K562 (cell line): ENCODE measurements around the gene RRAGD. TPM values are rescaled to one million over a fixed set of nuclear protein-coding genes. Genes with fewer than 3 reads are reported as not detected.

ENCODE experiments used
- ATAC-seq: fragments of 200-7000 bp; cut with Tn5 transposase; 3 replicates; pipeline ENCODE4 v1.9.1; 2020; ENCODE audit warnings: moderate library complexity
- BruUV-seq: library from RNA; stranded (reverse); fragments of 400-500 nt; replicated peaks from 2 replicates; lab custom pipeline; 2021; lab: Mats Ljungman, UMichigan
- CTCF ChIA-PET: fragments of 300-600 bp; formaldehyde crosslinking; extraction: SDS; loops from one replicate; lab custom pipeline; 2021; ENCODE audit warnings: low intra/inter-chr PET ratio; lab: Yijun Ruan, JAX
- POLR2A ChIA-PET: fragments of 300-600, 350-650 bp; sonication (Branson Sonifier 250); formaldehyde crosslinking; extraction: SDS; loops from one replicate; lab custom pipeline; 2021; ENCODE audit warnings: antibody characterized with exemption, inconsistent platforms; lab: Yijun Ruan, JAX
- DNase-seq, 4 experiments: peaks; one replicate each; pipeline versions ENCODE4 v3.0.0 to v3.0.0-alpha.2; 2011 to 2018; ENCODE audit warnings: low spot score in 3 of 4, mixed read lengths in 3 of 4; ENCODE audit errors: extremely low read depth in 1 of 4
- FAIRE-seq: peaks from 2 replicates; lab custom pipeline; 2011; peaks lifted over from hg19 to GRCh38; lab: Jason Lieb, UNC
- H2AFZ ChIP-seq: 2 replicates; pipeline ENCODE4 v1.6.0; 2011; ENCODE audit warnings: low read depth, low read length, control low read depth, inconsistent platforms
- H3K27ac ChIP-seq: fragments of 200-600 bp; 3 replicates; pipeline ENCODE4 v1.8.0; 2011; ENCODE audit warnings: low read depth, mild to moderate bottlenecking, control low read depth, inconsistent platforms, low read length, moderate library complexity, mixed read lengths; ENCODE audit errors: extremely low read depth
- H3K27me3 ChIP-seq, 2 experiments: fragments of 300-600 bp in 1 of 2; 2 replicates in 1 of 2; 3 replicates in 1 of 2; pipeline versions ENCODE4 v1.6.0 to v1.8.0; 2011; ENCODE audit warnings: inconsistent platforms in 2 of 2, low read length in 2 of 2, mild to moderate bottlenecking in 1 of 2, mixed read lengths in 1 of 2, moderate library complexity in 1 of 2; ENCODE audit not compliant: control insufficient read depth in 2 of 2, insufficient read depth in 2 of 2
- H3K36me3 ChIP-seq: fragments of 300-600 bp; 3 replicates; pipeline ENCODE4 v1.8.0; 2011; ENCODE audit warnings: mild to moderate bottlenecking, low read length, inconsistent platforms; ENCODE audit not compliant: control insufficient read depth, insufficient read depth
- H3K4me1 ChIP-seq, 2 experiments: fragments of 200-600 bp in 1 of 2; replicated peaks in 1 of 2; 2 replicates in 1 of 2; 3 replicates in 1 of 2; pipeline versions ENCODE4 v1.5.1 to v1.8.0; 2011; ENCODE audit warnings: inconsistent platforms in 2 of 2, low read length in 2 of 2, mild to moderate bottlenecking in 1 of 2, mixed read lengths in 1 of 2, moderate library complexity in 1 of 2; ENCODE audit not compliant: control insufficient read depth in 2 of 2, insufficient read depth in 2 of 2
- H3K4me2 ChIP-seq: 2 replicates; pipeline ENCODE4 v1.6.1; 2011; ENCODE audit warnings: low read length, control low read depth, inconsistent platforms, mixed read lengths; ENCODE audit not compliant: insufficient read depth
- H3K4me3 ChIP-seq: fragments of 200-600 bp; sonication (generic), shearing (Covaris generic); 2 replicates; pipeline ENCODE4 v1.5.1; 2016; ENCODE audit warnings: control low read depth, inconsistent platforms
- H3K79me2 ChIP-seq: fragments of 200-600 bp; 3 replicates; pipeline ENCODE4 v1.8.0; 2011; ENCODE audit warnings: low read length, inconsistent platforms; ENCODE audit not compliant: control insufficient read depth, insufficient read depth
- H3K9ac ChIP-seq, 2 experiments: 2 replicates each; pipeline versions ENCODE4 v1.6.0 to v1.6.1; 2011; ENCODE audit warnings: low read depth in 2 of 2, low read length in 2 of 2, control low read depth in 1 of 2, inconsistent platforms in 1 of 2, mild to moderate bottlenecking in 1 of 2, mixed read lengths in 1 of 2; ENCODE audit not compliant: insufficient read depth in 1 of 2
- H3K9me1 ChIP-seq: one replicate; pipeline ENCODE4 v1.6.0; 2011; ENCODE audit warnings: inconsistent platforms, mild to moderate bottlenecking, low read length, moderate library complexity; ENCODE audit not compliant: control insufficient read depth, insufficient read depth
- H3K9me3 ChIP-seq: replicated peaks from 2 replicates; pipeline ENCODE4 v1.5.1; 2011; ENCODE audit warnings: low read depth, low read length, inconsistent platforms; ENCODE audit not compliant: control insufficient read depth, insufficient read depth
- H4K20me1 ChIP-seq: replicated peaks from 2 replicates; pipeline ENCODE4 v1.6.1; 2011; ENCODE audit warnings: low read length, inconsistent platforms, mixed read lengths; ENCODE audit not compliant: control insufficient read depth, insufficient read depth
- HLTF ChIP-seq: fragments of 450-650 bp; IDR thresholded peaks from 2 replicates; pipeline ENCODE4 v1.6.1; 2016
- RBM25 ChIP-seq: fragments of 200-400 bp; formaldehyde crosslinking; IDR thresholded peaks from 2 replicates; pipeline ENCODE4 v1.6.1; 2018; ENCODE audit warnings: low read length, low read depth, moderate library complexity; ENCODE audit not compliant: severe bottlenecking
- RBM34 ChIP-seq: fragments of 200-400 bp; formaldehyde crosslinking; IDR thresholded peaks from 2 replicates; pipeline ENCODE4 v1.6.1; 2018; ENCODE audit warnings: low read length, borderline replicate concordance; ENCODE audit not compliant: insufficient read depth
- TRIM28 ChIP-seq: fragments of 450-650 bp; IDR thresholded peaks from 2 replicates; pipeline ENCODE4 v1.6.1; 2017
- ZNF280B ChIP-seq: fragments of 250-450 bp; sonication (Bioruptor Pico); IDR thresholded peaks from 2 replicates; pipeline ENCODE4 v1.5.1; 2021; ENCODE audit warnings: mild to moderate bottlenecking
- ZNF77 ChIP-seq: fragments of 250-450 bp; sonication (Bioruptor Pico); IDR thresholded peaks from 2 replicates; pipeline ENCODE4 v1.5.0; 2020
- WGBS: fragments of 100-300 bp; shearing (Covaris generic); methylation state at CpG from one replicate; pipeline ENCODE4 v1.1.6; 2016; ENCODE audit warnings: low coverage, mixed read lengths; ENCODE audit not compliant: insufficient coverage; ENCODE audit errors: missing lambda C conversion rate; 5-methylcytosine and 5-hydroxymethylcytosine counted together
- in situ Hi-C: fragments of 300-500 bp; cut with MboI; formaldehyde crosslinking; loops from 4 replicates; pipeline ENCODE4 v1.15.0; 2018; ENCODE audit warnings: inconsistent platforms, mixed read lengths
- intact Hi-C: fragments of 100-400 bp; cut with micrococcal nuclease; formaldehyde crosslinking; loops from 2 replicates; pipeline ENCODE4 v1.14.2; 2022
- polyA plus RNA-seq, 8 experiments: library from polyadenylated mRNA; depleted of rRNA in 4 of 8; stranded (reverse) in 5 of 8; unstranded in 3 of 8; fragments of >200 nt; fragmentation: Nextera tagmentation in 2 of 8; fragmentation: Illumina TruSeq in 1 of 8; extraction: Ambion mirVana in 2 of 8; extraction: Trizol in 1 of 8; gene quantifications; 2 replicates each; pipeline versions ENCODE4 v1.2.1 to v1.2.3, GENCODE V29; 2011 to 2014; ENCODE audit warnings: inconsistent platforms in 1 of 8, missing spikeins in 1 of 8
- total RNA-seq, 7 experiments: library from RNA; depleted of rRNA in 6 of 7; stranded (reverse); fragments of >200 nt in 6 of 7; fragmentation: Illumina TruSeq in 2 of 7; extraction: Trizol in 2 of 7; gene quantifications; 2 replicates each; pipeline versions ENCODE4 v1.2.1 to v1.2.3, GENCODE V29; 2011 to 2021; ENCODE audit warnings: low replicate concordance in 1 of 7
- TF ChIP-seq, protein P1 (sequence below): fragments of 450-650 bp; IDR thresholded peaks from 2 replicates; pipeline ENCODE4 v1.6.1; 2018; ENCODE audit warnings: mild to moderate bottlenecking, low read depth; ENCODE audit not compliant: partially characterized antibody

The RRAGD gene
- total and polyA plus RNA-seq, 9 of the 15 experiments (the other 6 are each of a cell fraction or from before 2014, with no cell fraction given) = 0.03 to 0.07 (median 0.04) TPM; not detected in 6

GRCh38 chr6:89320012-89320559 is 92.0 kb downstream of the RRAGD start:
- in situ Hi-C loops (no loop called here), intact Hi-C loops (no loop called here)
- ChIA-PET CTCF (no interaction called here), POLR2A (interaction anchor here (1.0 kb wide), 1 partner anchor 17 kb away, joined by 3 read pairs; no protein-coding TSS in a partner anchor)
- WGBS = 67% methylated on average over 6 of the region's 6 CpGs
- H3K4me1 ChIP-seq = peaks cover 0 to 9% of the 10 kb centered on the region in 2 experiments; a peak in 3 of 5 replicates
- no peak overlapping the region for H3K9ac ChIP-seq
- no peaks in the 10 kb centered on the region for H3K9me1 ChIP-seq
- FAIRE-seq (no peak), ATAC-seq (no peak), DNase-seq (no peak)
- H3K9me3 ChIP-seq = peaks cover 8% of the 10 kb centered on the region
- no peaks in the 10 kb centered on the region for H3K79me2 ChIP-seq
- H2AFZ ChIP-seq = no peak overlapping the region
- TF ChIP-seq ZNF77 (CRISPR knock-in tag) (no peak), HLTF (peak; percentile 99), ZNF280B (CRISPR knock-in tag) (peak; percentile 70; the same call in 1 of the 2 replicates), TRIM28 (0 out of 2 replicates have a peak, but pooled peaks have one; percentile 50), RBM34 (no peak), RBM25 (peak; percentile 24)
- TF ChIP-seq, protein P1, sequence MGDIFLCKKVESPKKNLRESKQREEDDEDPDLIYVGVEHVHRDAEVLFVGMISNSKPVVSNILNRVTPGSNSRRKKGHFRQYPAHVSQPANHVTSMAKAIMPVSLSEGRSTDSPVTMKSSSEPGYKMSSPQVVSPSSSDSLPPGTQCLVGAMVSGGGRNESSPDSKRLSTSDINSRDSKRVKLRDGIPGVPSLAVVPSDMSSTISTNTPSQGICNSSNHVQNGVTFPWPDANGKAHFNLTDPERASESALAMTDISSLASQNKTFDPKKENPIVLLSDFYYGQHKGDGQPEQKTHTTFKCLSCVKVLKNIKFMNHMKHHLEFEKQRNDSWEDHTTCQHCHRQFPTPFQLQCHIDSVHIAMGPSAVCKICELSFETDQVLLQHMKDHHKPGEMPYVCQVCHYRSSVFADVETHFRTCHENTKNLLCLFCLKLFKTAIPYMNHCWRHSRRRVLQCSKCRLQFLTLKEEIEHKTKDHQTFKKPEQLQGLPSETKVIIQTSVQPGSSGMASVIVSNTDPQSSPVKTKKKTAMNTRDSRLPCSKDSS = peak; percentile 75
- no peak overlapping the region for H3K27ac ChIP-seq
- H3K4me3 ChIP-seq = no peak overlapping the region
- no peaks in the 10 kb centered on the region for H3K27me3 ChIP-seq
- no peak overlapping the region for H3K4me2 ChIP-seq
- H3K36me3 ChIP-seq = no peaks in the 10 kb centered on the region
- no peaks in the 10 kb centered on the region for H4K20me1 ChIP-seq
- no TSS peak for BruUV-seq
